Rectal smooth muscle tissue (tissue), 1 donor: Measurements from ENCODE around the gene FBP1.

ENCODE experiments used
- H3K27ac ChIP-seq: one replicate; pipeline ENCODE4 v1.7.0; 2013; ENCODE audit warnings: low read depth, low read length, inconsistent platforms
- H3K27me3 ChIP-seq: one replicate; pipeline ENCODE4 v1.7.0; 2013; ENCODE audit warnings: low read length; ENCODE audit not compliant: control insufficient read depth, insufficient read depth
- H3K36me3 ChIP-seq: one replicate; pipeline ENCODE4 v1.7.0; 2013; ENCODE audit warnings: low read length; ENCODE audit not compliant: control insufficient read depth, insufficient read depth
- H3K4me1 ChIP-seq: one replicate; pipeline ENCODE4 v1.7.0; 2013; ENCODE audit warnings: low read length; ENCODE audit not compliant: control insufficient read depth, insufficient read depth
- H3K4me3 ChIP-seq: one replicate; pipeline ENCODE4 v1.7.0; 2013; ENCODE audit warnings: low read length
- H3K9ac ChIP-seq: one replicate; pipeline ENCODE4 v1.7.0; 2013; ENCODE audit warnings: low read length

Gene FBP1

GRCh38 chr9:94649100-94649819, 9.9 kb upstream of the FBP1 start:
- no peaks in the 10 kb centered on the region for H3K36me3 ChIP-seq
- H3K4me3 ChIP-seq, result no peak overlapping the region
- H3K27ac ChIP-seq, result no peak overlapping the region
- no peaks in the 10 kb centered on the region for H3K27me3 ChIP-seq
- H3K9ac ChIP-seq, result no peak overlapping the region
- H3K4me1 ChIP-seq, result no peaks in the 10 kb centered on the region

DNA sequence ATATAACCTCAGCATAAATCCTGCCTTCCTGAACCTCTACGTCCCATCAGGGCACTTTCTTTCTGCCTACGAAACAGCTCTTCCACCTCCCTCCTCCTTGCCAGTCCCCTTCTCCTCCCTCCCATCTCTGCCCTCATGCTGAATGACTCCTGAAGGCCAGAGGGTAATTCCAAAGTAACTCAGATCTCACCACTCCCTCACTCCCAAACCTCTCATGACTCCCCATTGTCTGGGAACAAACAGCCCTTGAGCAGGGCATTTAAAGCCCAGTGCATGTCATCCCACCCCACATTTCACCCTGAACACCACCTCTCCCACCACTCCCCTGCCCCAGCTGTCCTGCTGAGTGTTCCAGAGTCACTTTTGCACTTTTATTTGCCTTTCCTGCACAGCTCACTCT, 8.9 kb upstream of the FBP1 start:
- Histone ChIP-seq H3K27me3 (no peaks in the 10 kb centered on the region), H3K4me1 (no peaks in the 10 kb centered on the region), H3K4me3 (no peak overlapping the region), H3K27ac (no peak overlapping the region), H3K36me3 (no peaks in the 10 kb centered on the region), H3K9ac (no peak overlapping the region)

DNA sequence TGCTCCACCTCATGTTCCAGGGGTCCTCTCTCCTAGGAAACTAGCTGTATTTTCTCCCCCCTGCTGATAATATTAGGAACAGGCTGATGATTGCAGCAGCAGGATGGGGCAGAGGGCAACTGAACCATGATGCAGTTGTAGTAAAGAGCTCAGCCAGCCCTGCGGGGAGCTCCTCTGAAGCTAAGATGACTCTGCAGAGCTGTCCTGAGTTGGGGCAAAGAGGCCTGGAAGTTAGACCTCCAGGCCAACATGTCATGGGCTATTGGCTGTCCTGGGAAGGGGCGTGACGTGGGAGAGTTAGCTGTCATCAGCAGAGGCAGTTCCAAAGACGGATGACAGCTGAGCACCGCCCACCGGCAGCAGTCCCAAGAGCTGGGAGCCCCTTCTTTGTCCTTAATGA, 6.6 kb upstream of the FBP1 start:
- Histone ChIP-seq H3K27ac (no peak overlapping the region), H3K27me3 (no peaks in the 10 kb centered on the region), H3K4me3 (no peak overlapping the region), H3K4me1 (no peaks in the 10 kb centered on the region), H3K36me3 (no peaks in the 10 kb centered on the region), H3K9ac (no peak overlapping the region)

DNA sequence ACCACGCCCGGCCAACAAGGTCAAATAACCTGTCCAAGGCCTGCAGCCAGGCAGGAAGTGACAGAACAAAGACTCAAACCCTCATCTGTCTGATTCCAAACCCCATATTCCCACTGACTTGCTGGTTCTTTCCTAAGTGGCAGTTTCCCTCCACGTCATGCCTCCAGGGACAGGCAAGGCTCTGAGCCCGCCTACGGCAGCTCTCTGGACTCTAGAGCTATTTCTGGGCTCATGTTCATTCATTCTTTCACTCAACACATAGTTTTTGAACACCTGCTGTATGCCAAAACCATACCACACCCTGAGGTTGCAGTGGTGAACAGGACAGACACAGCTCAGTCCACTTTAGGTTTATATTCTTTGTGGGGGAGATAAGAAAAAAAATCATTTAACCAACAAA, 5.2 kb upstream of the FBP1 start:
- Histone ChIP-seq H3K36me3 (no peaks in the 10 kb centered on the region), H3K27me3 (no peaks in the 10 kb centered on the region), H3K27ac (no peak overlapping the region), H3K4me1 (no peaks in the 10 kb centered on the region), H3K9ac (no peak overlapping the region), H3K4me3 (no peak overlapping the region)

GRCh38 chr9:94643741-94644140, 4.4 kb upstream of the FBP1 start:
- Histone ChIP-seq H3K9ac (no peak overlapping the region), H3K4me3 (no peak overlapping the region), H3K27me3 (no peaks in the 10 kb centered on the region), H3K4me1 (no peaks in the 10 kb centered on the region), H3K36me3 (no peaks in the 10 kb centered on the region), H3K27ac (no peak overlapping the region)

DNA sequence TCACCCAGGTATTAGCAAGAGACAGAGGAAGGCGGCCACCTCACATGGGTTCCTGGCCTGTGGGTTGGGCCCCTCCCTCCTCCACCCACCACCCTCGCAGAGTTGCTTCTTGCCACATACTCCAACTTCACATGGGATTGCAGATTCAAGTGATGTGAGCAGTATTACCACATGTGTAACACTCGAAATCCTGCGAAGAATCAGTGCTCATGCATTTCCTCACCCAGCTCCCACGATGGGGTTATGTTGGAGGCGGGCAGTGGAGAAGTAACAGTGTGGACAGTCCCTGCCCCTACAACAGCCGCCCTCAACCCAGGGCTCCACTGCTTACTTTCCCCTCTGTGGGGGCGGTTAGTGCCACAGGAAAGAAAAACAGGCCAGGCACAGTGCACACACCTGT, 3.9 kb upstream of the FBP1 start:
- no peaks in the 10 kb centered on the region for H3K27me3 ChIP-seq
- no peak overlapping the region for H3K9ac ChIP-seq
- no peaks in the 10 kb centered on the region for H3K4me1 ChIP-seq
- H3K4me3 ChIP-seq, result no peak overlapping the region
- no peaks in the 10 kb centered on the region for H3K36me3 ChIP-seq
- no peak overlapping the region for H3K27ac ChIP-seq

DNA sequence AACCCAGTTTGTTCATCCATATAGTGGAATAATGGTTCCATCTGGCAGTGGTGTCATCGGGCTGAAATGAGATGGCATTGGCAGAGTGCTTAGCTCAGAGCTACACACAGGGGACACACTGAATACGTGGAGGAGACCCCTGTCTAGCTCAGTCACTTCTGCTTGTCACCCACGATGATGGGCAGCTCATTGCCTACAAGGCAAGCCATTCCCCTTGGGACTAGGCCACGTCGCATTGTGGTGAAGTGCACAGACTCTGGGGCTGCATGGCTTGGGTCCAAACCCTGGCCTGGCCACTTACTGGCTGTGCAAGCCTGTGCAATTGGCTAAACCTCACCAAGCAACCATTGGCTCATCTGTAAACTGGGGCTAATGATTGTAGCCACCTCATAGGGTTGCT, 3.2 kb upstream of the FBP1 start:
- H3K36me3 ChIP-seq, result no peaks in the 10 kb centered on the region
- H3K4me3 ChIP-seq, result no peak overlapping the region
- no peak overlapping the region for H3K27ac ChIP-seq
- no peaks in the 10 kb centered on the region for H3K27me3 ChIP-seq
- no peaks in the 10 kb centered on the region for H3K4me1 ChIP-seq
- no peak overlapping the region for H3K9ac ChIP-seq

- no peak overlapping the region for H3K9ac ChIP-seq
- no peak overlapping the region for H3K27ac ChIP-seq
- H3K36me3 ChIP-seq, result no peaks in the 10 kb centered on the region
- H3K4me3 ChIP-seq, result peak overlapping the region; percentile 73
- no peaks in the 10 kb centered on the region for H3K27me3 ChIP-seq
- H3K4me1 ChIP-seq, result no peaks in the 10 kb centered on the region
Measured at GRCh38 chr9:94639999-94640376, 670 bp upstream of the FBP1 start.

DNA sequence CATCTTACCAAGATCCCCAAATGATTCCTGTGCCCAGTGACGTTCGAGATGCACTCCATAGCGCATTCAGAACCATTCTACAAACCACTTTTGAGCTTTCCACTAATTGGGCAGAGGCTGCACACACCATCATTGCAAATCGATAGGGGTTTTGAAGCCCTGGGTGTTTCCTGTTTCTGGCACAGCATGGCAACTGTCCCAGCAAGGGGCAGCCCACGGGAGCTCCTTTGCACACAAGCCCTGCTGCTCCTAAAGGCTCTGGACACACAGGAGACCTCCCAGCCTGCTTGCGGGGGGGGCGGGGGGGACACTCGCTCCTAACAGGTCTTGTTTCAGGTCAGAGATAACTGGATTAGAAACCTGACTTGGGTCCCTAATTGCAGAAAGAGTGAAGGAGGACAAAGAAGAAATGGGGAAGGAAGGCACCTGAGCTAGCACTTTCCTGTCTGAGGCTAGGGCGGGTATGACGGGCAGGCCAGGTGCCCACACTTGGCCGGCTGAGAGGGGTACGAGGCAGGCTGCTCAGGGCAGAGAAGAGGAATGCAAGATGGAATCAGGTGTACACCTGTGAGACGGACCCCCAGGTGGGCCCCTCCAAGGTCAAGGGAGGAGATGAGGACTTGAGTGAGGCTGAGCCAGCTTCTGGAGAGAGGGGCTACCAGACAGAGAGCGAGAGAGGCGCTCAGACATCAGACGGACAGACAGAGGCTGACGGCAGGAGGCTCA, 820 bp downstream of the FBP1 start:
- H3K36me3 ChIP-seq, result no peaks in the 10 kb centered on the region
- H3K27ac ChIP-seq, result no peak overlapping the region
- H3K4me3 ChIP-seq, result peak overlapping the region; percentile 73
- H3K4me1 ChIP-seq, result no peaks in the 10 kb centered on the region
- no peaks in the 10 kb centered on the region for H3K27me3 ChIP-seq
- no peak overlapping the region for H3K9ac ChIP-seq

GRCh38 chr9:94632737-94633136, 6.6 kb downstream of the FBP1 start:
- Histone ChIP-seq H3K27me3 (no peaks in the 10 kb centered on the region), H3K36me3 (no peaks in the 10 kb centered on the region), H3K9ac (no peak overlapping the region), H3K27ac (no peak overlapping the region), H3K4me1 (no peaks in the 10 kb centered on the region), H3K4me3 (no peak overlapping the region)

- Histone ChIP-seq H3K27me3 (no peaks in the 10 kb centered on the region), H3K36me3 (no peaks in the 10 kb centered on the region), H3K4me1 (no peaks in the 10 kb centered on the region), H3K4me3 (no peak overlapping the region), H3K27ac (no peak overlapping the region), H3K9ac (no peak overlapping the region)
Measured at GRCh38 chr9:94631599-94631998, 7.7 kb downstream of the FBP1 start.

- no peak overlapping the region for H3K9ac ChIP-seq
- H3K36me3 ChIP-seq, result no peaks in the 10 kb centered on the region
- H3K27ac ChIP-seq, result no peak overlapping the region
- no peaks in the 10 kb centered on the region for H3K27me3 ChIP-seq
- no peaks in the 10 kb centered on the region for H3K4me1 ChIP-seq
- H3K4me3 ChIP-seq, result no peak overlapping the region
Measured at GRCh38 chr9:94630833-94631232, 8.5 kb downstream of the FBP1 start.

DNA sequence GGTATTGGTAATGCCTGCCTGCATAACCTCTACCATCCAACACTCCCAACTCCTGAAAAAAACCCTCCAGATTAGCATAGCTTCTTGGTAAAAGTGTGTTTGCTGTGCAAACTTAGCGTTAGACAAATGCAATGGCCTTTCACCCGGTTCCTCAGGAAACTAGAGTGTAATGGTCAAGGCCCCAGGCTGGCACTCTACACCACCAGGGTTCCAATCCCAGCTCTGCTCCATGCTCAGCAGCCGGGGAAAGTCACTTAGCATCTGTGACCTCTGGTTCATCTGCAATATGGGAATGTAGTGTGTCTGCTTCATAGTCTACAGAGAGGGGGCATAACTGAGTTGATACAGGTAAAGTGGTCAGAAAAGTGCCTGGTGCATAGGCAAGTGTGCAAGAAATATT, 9.0 kb downstream of the FBP1 start:
- Histone ChIP-seq H3K36me3 (no peaks in the 10 kb centered on the region), H3K27me3 (no peaks in the 10 kb centered on the region), H3K4me1 (no peaks in the 10 kb centered on the region), H3K9ac (no peak overlapping the region), H3K4me3 (no peak overlapping the region), H3K27ac (no peak overlapping the region)
